HepG2 (cell line): Measurements from ENCODE around the gene CCDC88B. TPM values are rescaled to one million over a fixed set of nuclear protein-coding genes. Genes with fewer than 3 reads are reported as not detected.

Source experiments
- CC2D1A ChIP-seq: sonication (generic); formaldehyde crosslinking; IDR thresholded peaks from 2 replicates; pipeline ENCODE4 v1.8.1; 2023; ENCODE audit warnings: mild to moderate bottlenecking, missing genetic modification reagents
- FOSL2 ChIP-seq: sonication (generic); formaldehyde crosslinking; IDR thresholded peaks from 2 replicates; pipeline ENCODE4 v1.4.0; 2020; ENCODE audit warnings: missing genetic modification reagents
- RFXANK ChIP-seq: IDR thresholded peaks from 2 replicates; pipeline ENCODE4 v1.6.1; 2016
- ZNF556 ChIP-seq: sonication (generic); formaldehyde crosslinking; IDR thresholded peaks from 2 replicates; pipeline ENCODE4 v1.4.0; 2020; ENCODE audit warnings: mild to moderate bottlenecking, missing genetic modification reagents, borderline replicate concordance
- ZSCAN9 ChIP-seq: IDR thresholded peaks from 2 replicates; pipeline ENCODE4 v1.6.1; 2016; ENCODE audit warnings: borderline replicate concordance
- polyA plus RNA-seq, 8 experiments: library from polyadenylated mRNA; depleted of rRNA in 3 of 8; stranded (reverse) in 7 of 8; unstranded in 1 of 8; fragments of >200 nt; fragmentation: Illumina TruSeq in 4 of 8; extraction: Trizol in 4 of 8; gene quantifications; 2 replicates each; pipeline versions ENCODE4 v1.2.1 to v1.2.3, GENCODE V29; 2011 to 2016; ENCODE audit warnings: low read depth in 4 of 8, missing spikeins in 1 of 8, mixed read lengths in 1 of 8; ENCODE audit not compliant: insufficient read depth in 1 of 8
- total RNA-seq, 5 experiments: library from RNA; depleted of rRNA; stranded (reverse); fragments of >200 nt; fragmentation: Illumina TruSeq; extraction: Trizol; gene quantifications; 2 replicates each; pipeline ENCODE4 v1.2.3, GENCODE V29; 2016; ENCODE audit warnings: low read depth in 1 of 5
- TF ChIP-seq, protein P1 (sequence below), 2 experiments: IDR thresholded peaks; 2 replicates each; pipeline ENCODE4 v1.6.1; 2011 to 2012; ENCODE audit warnings: low read length in 2 of 2, borderline replicate concordance in 1 of 2, low read depth in 1 of 2, mild to moderate bottlenecking in 1 of 2, moderate library complexity in 1 of 2
- TF ChIP-seq, protein P2 (sequence below): sonication (generic); formaldehyde crosslinking; IDR thresholded peaks from 2 replicates; pipeline ENCODE4 v1.4.0; 2020; ENCODE audit warnings: mild to moderate bottlenecking, missing genetic modification reagents
- TF ChIP-seq, protein P3 (sequence below): sonication (generic); formaldehyde crosslinking; IDR thresholded peaks from 2 replicates; pipeline ENCODE4 v1.5.0; 2020; ENCODE audit warnings: mild to moderate bottlenecking, missing genetic modification reagents, borderline replicate concordance

CCDC88B gene
- total and polyA plus RNA-seq, 2 of the 13 experiments (the other 11 are each of a cell fraction or from before 2014, with no cell fraction given), result 3.6 to 4.8 TPM

DNA sequence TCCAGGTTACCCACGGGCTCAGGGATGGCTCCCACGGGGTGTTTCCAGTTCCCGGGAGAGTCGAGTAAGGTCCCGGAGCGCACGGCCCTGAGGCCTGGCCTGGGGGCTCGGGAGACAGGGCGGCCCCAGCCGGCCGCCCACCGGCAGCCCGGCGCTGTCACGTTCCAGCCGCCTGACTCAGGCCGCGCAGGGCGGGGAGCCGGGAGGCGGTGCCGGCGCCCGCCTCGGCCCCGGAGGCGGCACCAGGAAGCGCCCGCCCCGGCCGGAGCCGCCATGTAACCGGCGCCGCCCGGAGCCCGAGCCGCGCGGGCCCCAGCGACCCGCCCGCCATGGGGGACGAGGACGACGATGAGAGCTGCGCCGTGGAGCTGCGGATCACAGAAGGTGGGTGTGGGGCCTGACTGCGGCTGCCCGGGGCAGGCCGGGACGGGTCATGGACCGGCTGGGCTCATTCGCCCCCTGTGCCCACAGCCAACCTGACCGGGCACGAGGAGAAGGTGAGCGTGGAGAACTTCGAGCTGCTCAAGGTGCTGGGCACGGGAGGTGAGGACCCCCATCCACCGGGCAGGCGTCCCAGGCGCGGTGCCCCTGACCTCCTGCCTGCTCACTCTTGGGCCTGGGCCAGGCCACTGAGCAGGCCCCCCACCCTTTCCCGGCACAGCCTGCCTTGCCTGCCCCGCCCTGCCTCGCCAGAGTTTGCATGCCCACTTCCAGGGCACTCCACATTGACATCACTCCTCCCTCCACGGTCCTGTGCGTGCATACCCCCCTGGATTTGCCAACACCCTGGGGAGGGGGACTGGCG lies 19.1 kb downstream of the CCDC88B start, which contains the start of gene RPS6KA4 (continued):
- TF ChIP-seq, protein P1, sequence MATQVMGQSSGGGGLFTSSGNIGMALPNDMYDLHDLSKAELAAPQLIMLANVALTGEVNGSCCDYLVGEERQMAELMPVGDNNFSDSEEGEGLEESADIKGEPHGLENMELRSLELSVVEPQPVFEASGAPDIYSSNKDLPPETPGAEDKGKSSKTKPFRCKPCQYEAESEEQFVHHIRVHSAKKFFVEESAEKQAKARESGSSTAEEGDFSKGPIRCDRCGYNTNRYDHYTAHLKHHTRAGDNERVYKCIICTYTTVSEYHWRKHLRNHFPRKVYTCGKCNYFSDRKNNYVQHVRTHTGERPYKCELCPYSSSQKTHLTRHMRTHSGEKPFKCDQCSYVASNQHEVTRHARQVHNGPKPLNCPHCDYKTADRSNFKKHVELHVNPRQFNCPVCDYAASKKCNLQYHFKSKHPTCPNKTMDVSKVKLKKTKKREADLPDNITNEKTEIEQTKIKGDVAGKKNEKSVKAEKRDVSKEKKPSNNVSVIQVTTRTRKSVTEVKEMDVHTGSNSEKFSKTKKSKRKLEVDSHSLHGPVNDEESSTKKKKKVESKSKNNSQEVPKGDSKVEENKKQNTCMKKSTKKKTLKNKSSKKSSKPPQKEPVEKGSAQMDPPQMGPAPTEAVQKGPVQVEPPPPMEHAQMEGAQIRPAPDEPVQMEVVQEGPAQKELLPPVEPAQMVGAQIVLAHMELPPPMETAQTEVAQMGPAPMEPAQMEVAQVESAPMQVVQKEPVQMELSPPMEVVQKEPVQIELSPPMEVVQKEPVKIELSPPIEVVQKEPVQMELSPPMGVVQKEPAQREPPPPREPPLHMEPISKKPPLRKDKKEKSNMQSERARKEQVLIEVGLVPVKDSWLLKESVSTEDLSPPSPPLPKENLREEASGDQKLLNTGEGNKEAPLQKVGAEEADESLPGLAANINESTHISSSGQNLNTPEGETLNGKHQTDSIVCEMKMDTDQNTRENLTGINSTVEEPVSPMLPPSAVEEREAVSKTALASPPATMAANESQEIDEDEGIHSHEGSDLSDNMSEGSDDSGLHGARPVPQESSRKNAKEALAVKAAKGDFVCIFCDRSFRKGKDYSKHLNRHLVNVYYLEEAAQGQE (IDR thresholded peaks at IDR 0.05; ENCODE audit: borderline replicate concordance in 1 of 2, low read depth in 1 of 2, low read length in 2 of 2), result no peak
- TF ChIP-seq, protein P2, sequence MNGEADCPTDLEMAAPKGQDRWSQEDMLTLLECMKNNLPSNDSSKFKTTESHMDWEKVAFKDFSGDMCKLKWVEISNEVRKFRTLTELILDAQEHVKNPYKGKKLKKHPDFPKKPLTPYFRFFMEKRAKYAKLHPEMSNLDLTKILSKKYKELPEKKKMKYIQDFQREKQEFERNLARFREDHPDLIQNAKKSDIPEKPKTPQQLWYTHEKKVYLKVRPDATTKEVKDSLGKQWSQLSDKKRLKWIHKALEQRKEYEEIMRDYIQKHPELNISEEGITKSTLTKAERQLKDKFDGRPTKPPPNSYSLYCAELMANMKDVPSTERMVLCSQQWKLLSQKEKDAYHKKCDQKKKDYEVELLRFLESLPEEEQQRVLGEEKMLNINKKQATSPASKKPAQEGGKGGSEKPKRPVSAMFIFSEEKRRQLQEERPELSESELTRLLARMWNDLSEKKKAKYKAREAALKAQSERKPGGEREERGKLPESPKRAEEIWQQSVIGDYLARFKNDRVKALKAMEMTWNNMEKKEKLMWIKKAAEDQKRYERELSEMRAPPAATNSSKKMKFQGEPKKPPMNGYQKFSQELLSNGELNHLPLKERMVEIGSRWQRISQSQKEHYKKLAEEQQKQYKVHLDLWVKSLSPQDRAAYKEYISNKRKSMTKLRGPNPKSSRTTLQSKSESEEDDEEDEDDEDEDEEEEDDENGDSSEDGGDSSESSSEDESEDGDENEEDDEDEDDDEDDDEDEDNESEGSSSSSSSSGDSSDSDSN (CRISPR knock-in tag), result peak; percentile 73
- TF ChIP-seq CC2D1A (no peak), ZSCAN9 (CRISPR knock-in tag) (no peak), RFXANK (CRISPR knock-in tag) (no peak), FOSL2 (CRISPR knock-in tag) (peak; percentile 20; the same call in 1 of the 2 replicates), ZNF556 (CRISPR knock-in tag) (no peak)
- TF ChIP-seq, protein P3, sequence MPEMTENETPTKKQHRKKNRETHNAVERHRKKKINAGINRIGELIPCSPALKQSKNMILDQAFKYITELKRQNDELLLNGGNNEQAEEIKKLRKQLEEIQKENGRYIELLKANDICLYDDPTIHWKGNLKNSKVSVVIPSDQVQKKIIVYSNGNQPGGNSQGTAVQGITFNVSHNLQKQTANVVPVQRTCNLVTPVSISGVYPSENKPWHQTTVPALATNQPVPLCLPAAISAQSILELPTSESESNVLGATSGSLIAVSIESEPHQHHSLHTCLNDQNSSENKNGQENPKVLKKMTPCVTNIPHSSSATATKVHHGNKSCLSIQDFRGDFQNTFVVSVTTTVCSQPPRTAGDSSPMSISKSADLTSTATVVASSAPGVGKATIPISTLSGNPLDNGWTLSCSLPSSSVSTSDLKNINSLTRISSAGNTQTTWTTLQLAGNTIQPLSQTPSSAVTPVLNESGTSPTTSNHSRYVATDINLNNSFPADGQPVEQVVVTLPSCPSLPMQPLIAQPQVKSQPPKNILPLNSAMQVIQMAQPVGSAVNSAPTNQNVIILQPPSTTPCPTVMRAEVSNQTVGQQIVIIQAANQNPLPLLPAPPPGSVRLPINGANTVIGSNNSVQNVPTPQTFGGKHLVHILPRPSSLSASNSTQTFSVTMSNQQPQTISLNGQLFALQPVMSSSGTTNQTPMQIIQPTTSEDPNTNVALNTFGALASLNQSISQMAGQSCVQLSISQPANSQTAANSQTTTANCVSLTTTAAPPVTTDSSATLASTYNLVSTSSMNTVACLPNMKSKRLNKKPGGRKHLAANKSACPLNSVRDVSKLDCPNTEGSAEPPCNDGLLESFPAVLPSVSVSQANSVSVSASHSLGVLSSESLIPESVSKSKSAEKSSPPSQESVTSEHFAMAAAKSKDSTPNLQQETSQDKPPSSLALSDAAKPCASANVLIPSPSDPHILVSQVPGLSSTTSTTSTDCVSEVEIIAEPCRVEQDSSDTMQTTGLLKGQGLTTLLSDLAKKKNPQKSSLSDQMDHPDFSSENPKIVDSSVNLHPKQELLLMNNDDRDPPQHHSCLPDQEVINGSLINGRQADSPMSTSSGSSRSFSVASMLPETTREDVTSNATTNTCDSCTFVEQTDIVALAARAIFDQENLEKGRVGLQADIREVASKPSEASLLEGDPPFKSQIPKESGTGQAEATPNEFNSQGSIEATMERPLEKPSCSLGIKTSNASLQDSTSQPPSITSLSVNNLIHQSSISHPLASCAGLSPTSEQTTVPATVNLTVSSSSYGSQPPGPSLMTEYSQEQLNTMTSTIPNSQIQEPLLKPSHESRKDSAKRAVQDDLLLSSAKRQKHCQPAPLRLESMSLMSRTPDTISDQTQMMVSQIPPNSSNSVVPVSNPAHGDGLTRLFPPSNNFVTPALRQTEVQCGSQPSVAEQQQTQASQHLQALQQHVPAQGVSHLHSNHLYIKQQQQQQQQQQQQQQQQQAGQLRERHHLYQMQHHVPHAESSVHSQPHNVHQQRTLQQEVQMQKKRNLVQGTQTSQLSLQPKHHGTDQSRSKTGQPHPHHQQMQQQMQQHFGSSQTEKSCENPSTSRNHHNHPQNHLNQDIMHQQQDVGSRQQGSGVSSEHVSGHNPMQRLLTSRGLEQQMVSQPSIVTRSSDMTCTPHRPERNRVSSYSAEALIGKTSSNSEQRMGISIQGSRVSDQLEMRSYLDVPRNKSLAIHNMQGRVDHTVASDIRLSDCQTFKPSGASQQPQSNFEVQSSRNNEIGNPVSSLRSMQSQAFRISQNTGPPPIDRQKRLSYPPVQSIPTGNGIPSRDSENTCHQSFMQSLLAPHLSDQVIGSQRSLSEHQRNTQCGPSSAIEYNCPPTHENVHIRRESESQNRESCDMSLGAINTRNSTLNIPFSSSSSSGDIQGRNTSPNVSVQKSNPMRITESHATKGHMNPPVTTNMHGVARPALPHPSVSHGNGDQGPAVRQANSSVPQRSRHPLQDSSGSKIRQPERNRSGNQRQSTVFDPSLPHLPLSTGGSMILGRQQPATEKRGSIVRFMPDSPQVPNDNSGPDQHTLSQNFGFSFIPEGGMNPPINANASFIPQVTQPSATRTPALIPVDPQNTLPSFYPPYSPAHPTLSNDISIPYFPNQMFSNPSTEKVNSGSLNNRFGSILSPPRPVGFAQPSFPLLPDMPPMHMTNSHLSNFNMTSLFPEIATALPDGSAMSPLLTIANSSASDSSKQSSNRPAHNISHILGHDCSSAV (CRISPR knock-in tag), result no peak
